Lower leg skin (tissue), 3 donors: ENCODE data around the gene MED27.

Experiments
- CTCF ChIP-seq, 3 donors: fragments of 450-650 bp; IDR thresholded peaks; one replicate each; pipeline ENCODE4 v1.5.1; 2016; ENCODE audit warnings: antibody characterized with exemption in 3 of 3, mild to moderate bottlenecking in 3 of 3, moderate library complexity in 2 of 3
- POLR2A ChIP-seq, 2 donors: fragments of 450-650 bp; IDR thresholded peaks; one replicate each; pipeline ENCODE4 v1.6.1; 2016 to 2017; ENCODE audit warnings: antibody characterized with exemption in 2 of 2, mild to moderate bottlenecking in 1 of 2, moderate library complexity in 1 of 2

DNA sequence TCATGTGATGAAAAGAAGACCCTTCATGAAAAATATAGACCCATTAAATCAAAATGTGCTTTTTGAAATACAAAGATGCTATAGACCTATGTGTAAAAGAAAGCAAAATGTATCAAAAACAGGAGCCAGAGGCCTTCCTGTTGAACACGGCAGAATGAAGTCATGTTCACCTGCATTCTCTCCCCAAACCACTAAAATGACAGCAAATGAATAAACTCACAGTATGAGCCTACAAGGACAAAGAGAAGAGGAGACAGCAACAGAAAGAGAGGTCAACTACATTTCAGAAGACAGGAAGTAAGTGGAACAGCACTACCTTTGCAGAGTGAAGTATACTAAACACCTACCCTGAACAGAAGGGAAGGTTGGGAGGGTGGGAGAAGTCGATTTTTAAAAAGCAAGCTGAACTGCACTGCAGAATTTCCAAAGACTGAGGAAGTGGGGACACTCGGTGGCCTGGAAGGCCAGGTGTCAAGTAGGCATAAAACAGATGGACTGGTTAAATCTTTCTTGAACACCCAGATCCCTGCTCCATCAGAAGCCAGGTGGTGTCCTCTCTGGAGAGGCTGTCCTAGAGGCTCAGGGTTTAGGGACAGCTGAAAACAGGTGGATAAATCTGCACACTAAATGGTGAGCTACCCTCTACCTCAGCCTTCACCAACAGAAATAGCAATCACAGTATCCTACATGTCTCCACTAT, 48.9 kb downstream of the MED27 start:
- TF ChIP-seq CTCF (IDR thresholded peaks at IDR 0.05) (no peak), POLR2A (IDR thresholded peaks at IDR 0.05) (no peak)
